ENCODE data around the gene TMEM120A.

Gene TMEM120A

DNA sequence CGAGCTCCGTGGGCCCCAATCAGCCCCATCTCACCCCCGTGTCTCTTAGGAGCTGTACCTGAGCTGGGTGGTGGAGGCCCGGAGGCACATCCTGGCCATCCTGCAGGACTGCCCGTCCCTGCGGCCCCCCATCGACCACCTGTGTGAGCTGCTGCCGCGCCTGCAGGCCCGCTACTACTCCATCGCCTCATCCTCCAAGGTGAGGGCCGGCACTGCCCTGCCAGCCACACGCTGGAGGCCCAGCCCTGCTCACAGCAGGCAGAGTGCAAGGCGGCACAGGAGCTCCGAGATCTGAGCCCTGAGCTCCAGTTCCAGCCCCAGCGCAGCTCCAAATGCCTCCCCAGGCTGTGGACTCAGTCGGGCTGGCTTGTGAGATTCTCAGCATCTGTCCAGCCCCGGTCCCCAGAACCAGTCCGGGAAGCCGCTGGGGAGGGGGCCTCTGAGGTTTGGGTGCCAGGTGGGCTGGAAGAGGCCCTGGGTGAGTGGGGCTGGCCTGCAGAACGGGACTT is 9.3 kb downstream of the TMEM120A start:
- Histone ChIP-seq H3K9me2 (replicated peaks; ENCODE audit: control insufficient read depth, low read length) (no peaks in the 10 kb centered on the region), H3K4me3 (ENCODE audit: low read length) (no peak overlapping the region), H3F3A (ENCODE audit: control insufficient read depth, insufficient read depth) (no peaks in the 10 kb centered on the region), H3K4me1 (ENCODE audit: control insufficient read depth, low read length) (peaks cover 3% of the 10 kb centered on the region; the same call in 1 of the 2 replicates), H3K27me3 (ENCODE audit: control insufficient read depth, low read length) (no peaks in the 10 kb centered on the region), H4K20me1 (ENCODE audit: control insufficient read depth, insufficient read depth, low read depth, low read length) (no peaks in the 10 kb centered on the region; the same call in 1 of the 2 replicates), H3K4me2 (ENCODE audit: low read length) (no peak overlapping the region), H3K9me3 (ENCODE audit: control insufficient read depth, insufficient read depth, low read length) (no peaks in the 10 kb centered on the region), H3K27ac (ENCODE audit: low read depth, low read length) (no peak overlapping the region), H3K79me2 (ENCODE audit: control insufficient read depth, low read length) (no peaks in the 10 kb centered on the region), H3K36me3 (ENCODE audit: control insufficient read depth, low read length) (peaks cover 19% of the 10 kb centered on the region; the same call in 1 of the 2 replicates)
- TF ChIP-seq CTCF (IDR thresholded peaks at IDR 0.05; ENCODE audit: low read depth, low read length, poor library complexity, severe bottlenecking): no peak
- no peak for TF ChIP-seq EZH2phosphoT487 (IDR thresholded peaks at IDR 0.05; ENCODE audit: borderline replicate concordance, low read length)

GRCh38 chr7:75984130-75985008 is 10.0 kb downstream of the TMEM120A start:
- Histone ChIP-seq H3K4me1 (ENCODE audit: control insufficient read depth, low read length) (peaks cover 3% of the 10 kb centered on the region; the same call in 1 of the 2 replicates), H3K4me3 (ENCODE audit: low read length) (no peak overlapping the region), H4K20me1 (ENCODE audit: control insufficient read depth, insufficient read depth, low read depth, low read length) (no peaks in the 10 kb centered on the region; the same call in 1 of the 2 replicates), H3K36me3 (ENCODE audit: control insufficient read depth, low read length) (peaks cover 19% of the 10 kb centered on the region; the same call in 1 of the 2 replicates), H3K79me2 (ENCODE audit: control insufficient read depth, low read length) (no peaks in the 10 kb centered on the region), H3K9me3 (ENCODE audit: control insufficient read depth, insufficient read depth, low read length) (no peaks in the 10 kb centered on the region), H3K27me3 (ENCODE audit: control insufficient read depth, low read length) (no peaks in the 10 kb centered on the region), H3K9me2 (replicated peaks; ENCODE audit: control insufficient read depth, low read length) (no peaks in the 10 kb centered on the region), H3F3A (ENCODE audit: control insufficient read depth, insufficient read depth) (no peaks in the 10 kb centered on the region), H3K27ac (ENCODE audit: low read depth, low read length) (no peak overlapping the region), H3K4me2 (ENCODE audit: low read length) (no peak overlapping the region)
- TF ChIP-seq EZH2phosphoT487 (IDR thresholded peaks at IDR 0.05; ENCODE audit: borderline replicate concordance, low read length): no peak
- no peak for TF ChIP-seq CTCF (IDR thresholded peaks at IDR 0.05; ENCODE audit: low read depth, low read length, poor library complexity, severe bottlenecking)

DNA sequence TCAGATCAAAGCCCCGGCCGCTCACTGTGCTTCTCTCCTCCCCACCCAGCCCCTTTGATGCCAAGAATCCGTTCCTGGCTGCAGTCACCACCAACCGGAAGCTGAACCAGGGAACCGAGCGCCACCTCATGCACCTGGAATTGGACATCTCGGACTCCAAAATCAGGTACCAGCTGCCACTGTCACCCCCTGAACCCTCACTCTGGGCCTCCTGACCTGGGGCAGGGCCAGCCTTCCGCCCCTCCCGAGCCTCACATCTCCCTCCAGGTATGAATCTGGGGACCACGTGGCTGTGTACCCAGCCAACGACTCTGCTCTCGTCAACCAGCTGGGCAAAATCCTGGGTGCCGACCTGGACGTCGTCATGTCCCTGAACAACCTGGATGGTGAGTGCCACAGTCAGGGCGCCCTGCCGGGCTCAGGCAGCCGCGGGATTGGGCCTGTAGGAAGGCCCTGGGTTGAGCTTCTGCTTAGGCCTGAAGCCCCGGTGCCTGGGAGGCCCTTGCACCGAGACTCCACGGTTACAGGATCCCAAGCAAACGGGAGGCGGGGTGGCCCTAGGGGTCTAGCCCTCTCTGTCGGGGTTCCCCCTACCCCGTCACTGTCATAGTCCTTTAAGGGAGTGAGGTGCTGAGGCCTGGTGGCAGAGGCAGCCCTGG is 10.8 kb downstream of the TMEM120A start:
- H3F3A ChIP-seq (ENCODE audit: control insufficient read depth, insufficient read depth): no peaks in the 10 kb centered on the region
- no peaks in the 10 kb centered on the region for H3K9me3 ChIP-seq (ENCODE audit: control insufficient read depth, insufficient read depth, low read length)
- no peaks in the 10 kb centered on the region for H3K79me2 ChIP-seq (ENCODE audit: control insufficient read depth, low read length)
- H3K36me3 ChIP-seq (ENCODE audit: control insufficient read depth, low read length): peaks cover 19% of the 10 kb centered on the region; the same call in 1 of the 2 replicates
- no peak overlapping the region for H3K4me2 ChIP-seq (ENCODE audit: low read length)
- H3K27me3 ChIP-seq (ENCODE audit: control insufficient read depth, low read length): no peaks in the 10 kb centered on the region
- H3K27ac ChIP-seq (ENCODE audit: low read depth, low read length): no peak overlapping the region
- H4K20me1 ChIP-seq (ENCODE audit: control insufficient read depth, insufficient read depth, low read depth, low read length): no peaks in the 10 kb centered on the region; the same call in 1 of the 2 replicates
- no peaks in the 10 kb centered on the region for H3K9me2 ChIP-seq (replicated peaks; ENCODE audit: control insufficient read depth, low read length)
- H3K4me1 ChIP-seq (ENCODE audit: control insufficient read depth, low read length): no peaks in the 10 kb centered on the region
- no peak overlapping the region for H3K4me3 ChIP-seq (ENCODE audit: low read length)
- TF ChIP-seq CTCF (IDR thresholded peaks at IDR 0.05; ENCODE audit: low read depth, low read length, poor library complexity, severe bottlenecking) (no peak), EZH2phosphoT487 (IDR thresholded peaks at IDR 0.05; ENCODE audit: borderline replicate concordance, low read length) (no peak)
